ENCODE data around the gene ADORA1. TPM values are rescaled to one million over a fixed set of nuclear protein-coding genes. Genes with fewer than 3 reads are reported as not detected.

ADORA1 gene
- polyA plus RNA-seq, 3 donors, result 0.13 to 1.1 TPM; not detected in 1

GRCh38 chr1:203104789-203105390 lies 22.6 kb upstream of the ADORA1 start:
- H3K9me3 Mint-ChIP-seq, result peaks cover 16 to 24% (median 18%) of the 10 kb centered on the region in 7 donors
- H3K79me2 ChIP-seq (ENCODE audit: insufficient read depth, low read length), result no peaks in the 10 kb centered on the region
- no peaks in the 10 kb centered on the region for H3K36me3 ChIP-seq (replicated peaks in 1 of 2; ENCODE audit: control insufficient read depth in 1 of 2, insufficient read depth in 2 of 2, low read length in 2 of 2)
- peaks cover 0 to 3% of the 10 kb centered on the region in 2 donors for H3K4me1 ChIP-seq (ENCODE audit: control insufficient read depth in 1 of 2, insufficient read depth in 2 of 2, low read length in 2 of 2)
- no peak for DNase-seq
- peaks cover 20% of the 10 kb centered on the region for H3K4me1 Mint-ChIP-seq
- intact Hi-C loops (cut with micrococcal nuclease), result no loop called here
- H3K4me2 ChIP-seq (replicated peaks; ENCODE audit: extremely low read depth, low read length, poor library complexity, severe bottlenecking), result no peak overlapping the region
- no peak overlapping the region for H2AFZ ChIP-seq (ENCODE audit: insufficient read depth, low read depth, low read length, poor library complexity, severe bottlenecking)
- no peak overlapping the region for H3K4me3 Mint-ChIP-seq
- H3K27ac ChIP-seq (ENCODE audit: low read depth in 1 of 2, low read length in 2 of 2), result no peak overlapping the region
- H3K27ac Mint-ChIP-seq, result no peak overlapping the region
- H3K9me3 ChIP-seq (replicated peaks in 1 of 2; ENCODE audit: control insufficient read depth in 1 of 2, insufficient read depth in 1 of 2, low read length in 2 of 2), result peaks cover 0 to 20% of the 10 kb centered on the region in 2 donors
- H4K20me1 ChIP-seq (ENCODE audit: insufficient read depth, low read length), result no peaks in the 10 kb centered on the region
- H3K9ac ChIP-seq (ENCODE audit: insufficient read depth, low read length, poor library complexity, severe bottlenecking), result no peak overlapping the region
- no peak overlapping the region for H3K4me3 ChIP-seq (replicated peaks in 1 of 3; ENCODE audit: low read depth in 2 of 3, low read length in 3 of 3)
- no peaks in the 10 kb centered on the region for H3K36me3 Mint-ChIP-seq
- H3K27me3 Mint-ChIP-seq (ENCODE audit: low read depth in 3 of 3), result peaks cover 9 to 27% (median 10%) of the 10 kb centered on the region in 3 donors
- TF ChIP-seq CTCF (IDR thresholded peaks at IDR 0.05), result no peak
- H3K27me3 ChIP-seq (ENCODE audit: control insufficient read depth in 2 of 2, insufficient read depth in 2 of 2, low read length in 2 of 2), result peaks cover 14 to 16% of the 10 kb centered on the region in 2 donors

GRCh38 chr1:203112475-203112874 lies 15.1 kb upstream of the ADORA1 start:
- H3K36me3 Mint-ChIP-seq, result no peaks in the 10 kb centered on the region
- TF ChIP-seq CTCF (IDR thresholded peaks at IDR 0.05), result no peak
- Histone ChIP-seq H3K4me1 (ENCODE audit: control insufficient read depth in 1 of 2, insufficient read depth in 2 of 2, low read length in 2 of 2) (no peaks in the 10 kb centered on the region), H4K20me1 (ENCODE audit: insufficient read depth, low read length) (no peaks in the 10 kb centered on the region), H3K79me2 (ENCODE audit: insufficient read depth, low read length) (no peaks in the 10 kb centered on the region), H3K9me3 (replicated peaks in 1 of 2; ENCODE audit: control insufficient read depth in 1 of 2, insufficient read depth in 1 of 2, low read length in 2 of 2) (no peaks in the 10 kb centered on the region), H3K4me3 (replicated peaks in 1 of 3; ENCODE audit: low read depth in 2 of 3, low read length in 3 of 3) (no peak overlapping the region), H3K4me2 (replicated peaks; ENCODE audit: extremely low read depth, low read length, poor library complexity, severe bottlenecking) (no peak overlapping the region), H2AFZ (ENCODE audit: insufficient read depth, low read depth, low read length, poor library complexity, severe bottlenecking) (no peak overlapping the region), H3K27me3 (ENCODE audit: control insufficient read depth in 2 of 2, insufficient read depth in 2 of 2, low read length in 2 of 2) (peaks cover 47 to 72% of the 10 kb centered on the region in 2 donors), H3K36me3 (replicated peaks in 1 of 2; ENCODE audit: control insufficient read depth in 1 of 2, insufficient read depth in 2 of 2, low read length in 2 of 2) (no peaks in the 10 kb centered on the region), H3K27ac (ENCODE audit: low read depth in 1 of 2, low read length in 2 of 2) (no peak overlapping the region), H3K9ac (ENCODE audit: insufficient read depth, low read length, poor library complexity, severe bottlenecking) (no peak overlapping the region)
- WGBS (ENCODE audit: insufficient coverage), result 75% methylated on average over 2 of the region's 2 CpGs
- peak overlapping the region in 1 of 2 donors; percentile 51 for H3K4me3 Mint-ChIP-seq
- no peak for DNase-seq
- peaks cover 21 to 48% (median 29%) of the 10 kb centered on the region in 3 donors for H3K27me3 Mint-ChIP-seq (ENCODE audit: low read depth in 3 of 3)
- no peak overlapping the region for H3K27ac Mint-ChIP-seq
- intact Hi-C loops (cut with micrococcal nuclease), result no loop called here
- no peaks in the 10 kb centered on the region for H3K4me1 Mint-ChIP-seq
- H3K9me3 Mint-ChIP-seq, result peaks cover 0 to 2% (median 0%) of the 10 kb centered on the region in 7 donors

Data from CD14-positive monocyte (primary cell).